HG03520 (cell line): Measurements from ENCODE around the gene LRP1B.
"Not testable (repeated sequence)": the region's sequence is repeated elsewhere in the genome, so short reads cannot be mapped to it uniquely, and the experiment has no call there.

ENCODE experiments used
- ATAC-seq: cut with Tn5 transposase; IDR thresholded peaks from one replicate; pipeline ENCODE4 v1.9.1; 2021; ENCODE audit warnings: mild to moderate bottlenecking, moderate library complexity; ENCODE audit not compliant: unreplicated experiment

The LRP1B gene

DNA sequence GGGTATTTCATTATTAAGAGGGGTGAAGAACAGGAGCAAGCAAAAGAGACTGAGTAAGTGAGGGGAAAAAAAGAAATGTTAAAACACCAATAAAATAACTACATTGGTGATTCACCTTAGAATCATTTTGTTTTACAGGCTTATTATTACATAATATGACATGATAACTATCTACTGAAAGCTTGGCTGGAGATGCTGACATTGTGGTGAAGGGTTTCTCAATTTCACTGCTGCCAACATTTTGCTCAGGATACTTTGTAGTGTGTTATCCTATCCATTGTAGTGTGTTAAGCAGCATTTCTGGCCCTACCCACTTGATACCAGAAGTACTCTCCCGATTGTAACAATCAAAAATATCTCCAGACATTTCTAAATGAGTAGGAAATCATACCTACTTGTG is 1786.0 kb downstream of the LRP1B start:
- no peak for ATAC-seq

DNA sequence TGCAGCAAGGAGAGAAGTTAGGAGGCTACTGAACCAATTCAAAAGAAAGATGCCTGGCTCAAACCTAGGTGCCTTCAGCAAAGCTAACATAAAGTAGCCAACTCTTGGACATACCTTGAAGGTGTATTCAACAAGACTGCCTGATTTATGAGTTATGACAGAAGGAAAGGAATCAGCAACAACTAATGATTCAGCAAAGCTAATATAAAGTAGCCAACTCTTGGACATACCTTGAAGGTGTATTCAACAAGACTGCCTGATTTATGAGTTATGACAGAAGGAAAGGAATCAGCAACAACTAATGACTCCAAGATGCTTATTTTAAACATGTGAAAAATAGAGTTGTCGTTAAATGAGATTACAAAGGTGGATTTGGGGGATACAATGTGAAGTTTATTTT is 1786.5 kb downstream of the LRP1B start:
- ATAC-seq, result not testable (repeated sequence)

DNA sequence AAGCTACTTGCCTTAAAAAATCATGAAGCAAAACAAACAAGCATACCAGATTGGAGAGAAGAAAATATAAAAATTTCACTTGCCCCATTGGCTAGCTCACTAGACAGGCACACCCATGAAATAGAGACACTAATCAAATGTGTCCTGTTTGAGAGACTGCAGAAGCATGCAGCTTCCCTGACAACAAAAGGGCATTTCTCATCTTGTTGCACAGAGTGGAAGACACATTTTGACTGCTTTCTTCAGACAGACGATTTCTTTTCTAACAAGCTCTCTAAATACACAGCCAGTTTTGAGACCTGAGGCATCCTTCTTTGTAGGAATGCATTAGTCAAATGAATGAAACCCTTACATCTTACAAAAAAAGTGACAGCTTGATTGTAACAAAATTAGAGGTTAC is 1792.0 kb downstream of the LRP1B start:
- no peak for ATAC-seq

DNA sequence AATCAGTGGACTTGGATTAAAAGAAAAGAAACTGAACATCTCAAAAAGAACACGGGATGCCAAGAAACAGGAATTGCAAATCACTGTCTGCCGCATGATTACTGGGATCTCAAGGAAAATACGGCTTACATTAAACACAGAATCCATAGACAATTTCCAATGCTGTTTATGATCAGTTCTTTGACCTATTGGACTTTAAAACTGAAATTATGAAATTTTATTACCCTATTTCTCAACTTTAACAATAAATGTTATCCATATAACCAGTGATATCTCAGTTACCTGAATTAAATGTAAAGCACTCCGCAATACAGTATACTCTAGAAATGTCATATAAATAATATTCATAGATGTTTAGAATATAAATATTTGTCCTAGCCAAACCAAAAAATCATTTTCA is 1793.8 kb downstream of the LRP1B start:
- ATAC-seq, result no peak

DNA sequence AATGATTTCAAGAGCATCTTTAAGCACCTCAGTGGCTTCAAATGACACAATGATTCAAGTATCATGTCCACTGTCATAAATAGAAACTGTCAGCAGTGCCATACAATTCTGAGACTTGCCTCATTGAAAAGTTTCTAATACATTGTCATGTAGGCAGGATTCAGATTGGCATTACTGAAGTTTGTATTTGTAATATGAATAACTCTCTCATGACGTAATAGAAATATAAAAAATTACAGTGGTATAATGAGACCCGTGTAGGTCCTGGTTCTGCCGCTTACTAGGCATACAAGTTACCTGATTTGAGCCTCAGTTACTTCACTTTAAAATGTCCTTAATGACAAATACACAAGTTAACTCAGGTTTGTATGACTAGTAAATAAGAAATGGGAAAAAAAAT is 1814.5 kb downstream of the LRP1B start:
- no peak for ATAC-seq

DNA sequence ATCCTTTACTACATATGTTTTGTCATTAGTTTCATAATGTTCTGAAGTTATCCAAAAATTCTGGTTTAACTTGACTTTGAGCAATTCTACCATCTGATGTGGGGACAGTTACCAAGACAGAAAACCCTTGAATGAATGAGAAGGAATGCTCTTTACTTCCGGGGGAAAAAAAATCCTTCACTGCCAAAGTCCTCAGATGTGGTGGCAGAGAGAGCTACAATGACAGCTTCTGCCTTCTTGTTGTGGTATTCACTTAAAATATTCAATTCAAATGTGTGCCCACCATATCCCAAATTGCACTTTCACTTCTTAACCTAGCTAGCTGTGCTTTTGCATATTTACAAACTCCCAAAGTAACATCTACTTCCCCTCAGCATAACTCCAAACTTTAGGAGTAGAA is 1818.9 kb downstream of the LRP1B start:
- no peak for ATAC-seq

DNA sequence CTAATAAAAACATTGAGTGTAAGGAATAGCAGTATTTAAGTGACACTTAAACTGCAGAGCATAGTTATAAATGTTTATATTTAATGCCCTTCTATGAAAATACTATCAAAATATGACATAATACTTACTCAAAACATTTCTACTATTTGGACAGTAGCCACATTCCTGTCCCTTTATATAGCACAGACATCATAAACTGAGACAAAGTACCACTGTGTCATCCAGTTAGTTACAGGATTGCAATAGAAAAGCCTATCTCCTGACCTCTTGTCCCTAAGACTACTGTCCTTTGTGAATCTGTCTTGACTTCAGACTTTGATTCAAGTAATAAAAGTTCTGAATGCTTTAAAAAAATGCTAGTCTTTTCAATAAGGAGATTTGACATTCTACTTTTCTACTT is 1822.1 kb downstream of the LRP1B start:
- no peak for ATAC-seq

DNA sequence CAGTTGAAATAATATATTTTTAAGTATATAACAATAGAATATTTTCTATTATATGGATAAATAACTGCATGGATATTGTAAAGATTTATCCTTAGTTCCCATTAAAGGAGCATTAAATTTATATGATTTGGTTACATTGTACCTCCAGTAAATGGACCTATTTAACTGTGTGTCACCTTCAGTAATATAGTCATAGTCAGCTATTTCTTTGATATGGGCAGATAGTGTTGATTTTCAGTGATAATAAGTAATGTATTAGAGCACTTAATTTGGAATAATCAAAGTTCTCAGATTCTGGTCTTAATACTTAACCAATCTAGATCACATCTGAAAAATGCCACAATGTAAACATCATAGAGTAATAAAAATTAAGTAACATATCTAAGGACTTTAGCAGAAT is 1823.3 kb downstream of the LRP1B start:
- no peak for ATAC-seq

DNA sequence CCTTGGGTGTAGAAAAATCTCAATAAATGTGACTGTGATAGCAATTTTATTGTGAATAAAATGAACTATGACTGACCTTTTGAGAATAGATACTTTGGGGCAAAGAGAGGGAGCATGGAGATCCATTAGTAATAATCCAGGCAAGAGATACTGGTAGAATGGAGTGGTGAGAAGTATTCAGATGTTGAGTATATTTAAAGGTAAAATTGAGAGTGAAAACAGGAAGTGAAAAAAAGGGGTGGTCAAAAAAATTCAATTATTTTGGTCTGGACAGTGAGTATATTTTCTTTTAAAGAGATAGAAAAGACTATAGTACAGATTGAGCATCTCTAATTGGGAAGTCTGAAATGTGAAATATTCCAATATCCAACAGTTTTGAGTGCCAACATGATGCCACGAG is 1835.0 kb downstream of the LRP1B start:
- peak; percentile 56 for ATAC-seq

DNA sequence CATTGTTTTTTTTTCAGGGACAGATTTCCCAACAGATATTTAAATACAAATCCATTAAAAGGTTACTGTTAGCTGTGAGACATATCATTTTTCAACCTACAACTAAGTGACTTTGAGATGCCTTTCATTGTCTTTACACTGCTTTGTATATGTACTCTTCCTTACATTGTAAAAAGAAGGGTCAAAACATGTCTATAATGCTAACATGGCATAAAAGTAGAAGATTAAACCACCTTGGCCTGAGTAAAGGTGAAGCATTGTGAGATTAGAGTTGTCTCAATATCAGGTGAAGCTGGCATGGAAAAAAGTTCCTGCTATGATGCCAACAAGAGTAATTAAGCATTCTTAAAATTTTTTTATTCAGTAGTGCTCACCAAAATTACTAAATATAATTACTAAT is 1842.1 kb downstream of the LRP1B start:
- no peak for ATAC-seq

DNA sequence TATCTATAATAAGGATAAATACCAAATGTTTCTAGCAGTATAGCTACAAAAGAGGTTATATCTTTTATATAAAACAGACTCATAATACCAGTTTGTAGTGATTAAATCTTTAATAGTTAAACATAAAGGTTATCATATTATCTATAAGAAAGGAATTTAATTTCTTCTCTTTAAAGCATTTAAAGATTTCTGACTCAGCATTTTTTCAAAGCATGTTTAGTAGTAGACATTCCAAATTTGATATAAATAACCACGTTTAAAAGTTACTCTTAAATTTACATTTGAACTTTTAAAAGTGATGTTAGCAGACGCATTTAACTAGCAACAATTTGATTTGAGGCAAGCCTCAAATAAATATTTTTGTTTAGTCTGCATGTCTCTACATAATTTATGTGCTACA is 1842.6 kb downstream of the LRP1B start:
- ATAC-seq, result no peak

DNA sequence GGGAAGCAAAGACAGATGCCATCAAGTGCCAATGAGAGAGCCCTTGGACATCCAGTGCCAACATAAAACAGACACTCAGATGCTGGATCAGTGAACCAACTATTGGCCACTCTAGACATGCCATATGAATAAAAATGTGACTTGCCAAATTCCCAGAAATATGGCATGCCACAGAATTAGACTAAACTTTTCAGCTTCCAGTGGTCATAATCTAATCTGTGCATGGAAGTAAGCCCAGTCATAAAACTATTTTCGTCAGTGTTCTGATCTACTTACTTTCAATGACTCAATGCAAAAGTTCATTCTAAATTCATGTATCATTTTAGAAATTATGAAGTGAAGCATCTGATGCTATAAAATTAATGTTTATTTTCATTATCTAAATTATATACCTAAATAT is 1844.4 kb downstream of the LRP1B start:
- ATAC-seq, result no peak

DNA sequence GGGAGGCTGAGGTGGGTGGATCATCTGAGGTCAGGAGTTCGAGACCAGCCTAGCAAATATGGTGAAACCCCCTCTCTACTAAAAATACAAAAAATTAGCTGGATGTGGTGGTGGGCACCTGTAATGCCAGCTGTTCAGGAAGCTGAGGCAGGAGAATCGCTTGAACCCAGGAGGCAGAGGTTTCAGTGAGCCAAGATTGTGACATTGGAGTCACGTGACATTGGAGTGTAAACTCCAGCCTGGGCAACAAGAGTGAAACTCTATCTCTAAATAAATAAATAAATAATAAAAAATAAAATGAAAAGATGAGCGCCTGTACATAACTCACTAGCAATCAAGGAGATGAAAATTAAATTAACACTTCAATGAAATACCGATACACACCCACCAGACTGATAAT is 1853.5 kb downstream of the LRP1B start:
- not testable (repeated sequence) for ATAC-seq

DNA sequence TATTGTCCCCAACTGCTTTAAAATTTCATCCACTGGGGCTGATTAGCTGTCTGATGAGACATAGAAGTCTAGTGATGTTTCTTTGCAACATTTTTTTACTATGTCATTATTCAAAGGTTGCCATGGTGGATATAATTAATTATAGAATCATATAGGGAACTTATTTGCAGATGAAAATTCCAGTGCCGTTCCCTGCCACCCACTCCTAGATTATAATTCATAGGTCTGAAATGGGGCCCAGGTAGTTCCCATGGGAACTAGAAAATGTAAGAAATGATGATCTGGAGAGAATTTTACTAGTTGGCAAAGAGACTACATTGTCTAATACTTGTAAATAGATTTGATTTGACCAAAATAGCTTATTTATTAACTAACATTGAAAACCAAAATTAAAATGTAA is 1854.2 kb downstream of the LRP1B start:
- ATAC-seq, result no peak

DNA sequence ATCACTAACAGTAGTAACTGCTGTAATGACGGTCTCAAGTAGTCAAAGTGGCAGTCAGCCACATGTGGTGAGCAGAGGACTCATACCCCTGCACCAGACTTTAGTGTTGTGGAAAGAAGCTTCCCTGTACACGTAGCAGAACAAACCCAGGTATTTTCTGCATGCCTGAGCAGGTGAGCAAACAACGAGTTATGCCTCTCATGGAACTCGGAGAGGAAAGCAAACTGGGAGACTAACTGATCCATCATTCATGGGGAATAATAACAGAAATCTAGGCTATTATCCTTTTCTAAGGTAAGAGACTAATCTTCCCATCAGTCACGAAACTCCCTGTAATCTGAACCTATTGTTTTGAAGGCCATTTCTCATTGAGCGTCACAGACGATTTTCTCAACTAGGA is 1855.4 kb downstream of the LRP1B start:
- no peak for ATAC-seq

DNA sequence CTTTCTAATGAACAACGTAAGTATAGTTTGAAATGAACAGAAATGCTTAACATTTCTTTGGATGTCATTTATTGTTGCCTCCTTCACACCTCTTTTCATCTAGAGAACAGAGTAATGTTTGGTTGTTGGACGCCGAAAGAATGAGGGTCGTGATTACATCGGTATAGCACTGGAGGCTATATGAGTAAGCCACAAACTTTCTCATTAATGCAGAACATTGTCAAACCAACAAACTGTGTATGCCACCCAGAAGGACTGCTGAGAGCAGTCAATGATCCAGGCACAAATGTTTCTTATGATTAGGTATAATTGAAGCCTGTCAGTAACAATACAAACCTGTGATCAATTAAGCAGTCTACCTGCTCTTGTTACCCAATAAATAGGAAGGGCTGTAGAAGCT is 1855.9 kb downstream of the LRP1B start:
- ATAC-seq, result no peak

DNA sequence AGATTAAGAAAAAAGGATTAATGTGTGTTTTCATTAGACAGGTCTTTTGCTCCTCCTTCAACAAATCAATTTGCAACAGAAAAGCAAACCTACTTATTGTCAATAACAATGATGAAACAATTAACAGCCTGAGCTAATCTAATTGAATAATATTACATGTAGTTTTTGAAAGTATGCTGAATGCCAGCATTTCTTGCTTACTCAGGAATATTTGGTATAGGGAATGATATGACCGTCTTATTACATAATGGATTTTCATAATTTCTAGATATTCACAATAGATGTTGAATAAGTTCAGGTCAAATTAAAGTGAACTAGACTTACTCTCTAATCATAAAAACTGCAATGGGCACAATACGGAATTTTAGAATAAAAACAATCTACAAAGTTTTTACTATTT is 1856.9 kb downstream of the LRP1B start:
- no peak for ATAC-seq

DNA sequence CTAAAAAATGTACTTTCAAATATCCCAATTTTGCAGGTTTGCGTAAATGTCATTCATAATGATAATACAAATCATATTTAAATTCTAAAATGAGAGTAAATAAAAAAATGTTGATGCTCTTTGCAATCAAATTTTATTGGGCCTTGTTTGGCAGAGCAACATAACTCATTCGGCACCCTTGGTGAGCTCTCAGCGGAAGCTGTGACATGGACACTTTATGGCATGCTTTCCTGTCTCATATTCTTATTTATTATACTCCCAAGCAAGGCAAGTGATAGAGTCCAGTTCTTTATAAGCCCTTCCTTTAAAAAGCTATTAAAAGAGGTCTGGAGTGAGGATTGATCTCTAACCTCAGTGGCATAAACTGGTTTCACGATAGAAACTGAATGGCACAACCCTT is 1857.4 kb downstream of the LRP1B start:
- ATAC-seq, result no peak

DNA sequence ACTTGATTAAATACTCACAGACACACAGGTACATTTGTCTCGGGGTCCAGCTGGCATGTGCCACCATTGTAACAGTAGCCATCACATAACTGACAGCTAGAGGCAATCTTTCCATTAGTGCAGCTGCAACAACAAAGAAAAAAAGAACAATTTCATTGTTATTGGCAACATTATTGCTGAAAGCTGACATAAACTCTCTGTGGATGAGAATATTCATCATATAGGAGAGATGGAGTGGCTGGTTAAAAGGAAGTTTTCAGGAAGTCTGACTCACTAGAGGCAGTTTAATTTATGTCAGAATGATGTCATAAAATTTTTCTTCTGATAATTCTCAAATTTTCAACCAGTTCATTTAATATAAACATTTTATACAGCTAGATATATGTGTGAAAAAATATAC is 1860.6 kb downstream of the LRP1B start:
- no peak for ATAC-seq

DNA sequence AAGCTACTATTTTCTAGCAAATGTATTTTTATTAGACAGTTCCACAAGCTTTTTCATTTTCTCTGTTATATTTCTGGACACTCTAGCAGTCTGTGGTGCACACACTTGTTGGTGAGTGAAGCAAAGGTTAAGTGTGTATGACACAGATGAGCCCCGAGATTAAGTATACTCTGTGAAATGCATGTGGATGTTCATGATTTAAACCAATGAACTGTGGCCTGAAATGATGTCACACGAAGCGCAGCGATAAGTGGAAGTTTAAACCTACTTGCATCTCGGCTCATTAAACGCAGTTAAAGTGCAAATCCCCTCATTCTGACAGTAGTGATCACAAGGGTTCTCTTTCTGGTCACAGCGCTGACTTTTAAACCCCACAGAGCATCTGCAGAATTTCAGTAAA is 1861.8 kb downstream of the LRP1B start:
- no peak for ATAC-seq

DNA sequence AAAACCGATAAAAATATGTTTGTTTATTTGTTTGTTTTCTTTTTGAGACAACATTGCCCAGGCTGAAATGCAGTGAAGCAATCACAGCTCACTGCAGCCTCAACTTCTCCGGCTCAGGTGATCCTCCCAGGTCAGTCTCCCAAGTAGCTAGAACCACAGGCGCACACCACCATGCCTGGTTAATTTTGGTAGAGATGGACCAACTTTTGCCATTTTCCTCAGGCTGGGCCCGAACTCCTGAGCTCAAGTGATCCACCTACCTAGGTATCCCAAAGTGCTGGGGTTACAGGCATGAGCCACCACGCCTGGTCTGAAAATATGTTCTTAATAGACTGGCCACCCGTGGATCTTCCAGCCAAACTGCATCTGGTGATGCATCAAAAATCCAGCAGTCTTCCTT is 1867.9 kb downstream of the LRP1B start:
- no peak for ATAC-seq

DNA sequence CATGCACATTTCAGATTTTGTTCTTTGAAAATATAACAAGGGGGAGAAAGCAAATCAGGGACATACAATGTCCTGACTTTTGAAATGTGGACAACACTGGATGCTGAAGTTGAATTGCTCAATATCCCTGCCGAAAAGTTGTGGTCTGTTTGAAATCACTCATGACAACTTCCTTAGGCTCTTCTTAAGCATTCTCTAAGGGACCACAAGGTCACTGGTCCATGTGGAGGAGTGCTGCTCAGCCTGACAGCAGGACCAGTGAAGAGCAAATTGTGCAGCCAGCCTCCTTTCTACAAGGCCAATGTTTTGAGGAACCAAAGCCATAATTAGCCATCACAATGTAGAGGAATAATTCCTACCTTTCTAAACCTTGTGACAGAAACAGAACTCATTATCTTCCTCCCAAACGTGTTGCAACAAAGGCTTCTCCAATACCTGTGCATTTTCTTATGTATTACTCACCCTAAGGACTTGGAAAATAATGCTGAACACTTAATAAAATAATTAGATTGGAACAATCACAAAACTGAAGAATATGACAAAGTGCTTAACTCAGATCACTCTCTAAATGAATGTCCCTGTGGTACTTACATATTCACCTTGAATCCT is 1873.0 kb downstream of the LRP1B start:
- ATAC-seq, result no peak

DNA sequence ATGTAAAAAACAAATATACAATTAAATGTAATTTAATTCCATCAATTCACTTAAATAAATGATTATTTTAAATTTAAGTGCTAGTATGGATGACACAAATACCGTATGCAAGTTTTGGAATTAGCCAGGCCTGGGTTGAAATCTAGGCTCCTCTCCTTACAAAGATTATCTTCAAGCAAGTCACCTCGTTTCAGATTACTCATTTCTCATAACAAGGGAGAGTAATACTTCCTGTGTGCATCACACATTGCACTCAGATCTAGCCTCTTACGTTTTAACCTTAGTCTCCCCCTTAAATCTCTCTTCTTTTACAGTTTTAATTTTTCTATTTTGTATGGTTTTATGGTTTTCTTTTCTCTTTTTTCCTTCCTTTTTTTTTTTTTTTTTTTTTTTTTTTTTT is 1874.7 kb downstream of the LRP1B start:
- ATAC-seq, result no peak

DNA sequence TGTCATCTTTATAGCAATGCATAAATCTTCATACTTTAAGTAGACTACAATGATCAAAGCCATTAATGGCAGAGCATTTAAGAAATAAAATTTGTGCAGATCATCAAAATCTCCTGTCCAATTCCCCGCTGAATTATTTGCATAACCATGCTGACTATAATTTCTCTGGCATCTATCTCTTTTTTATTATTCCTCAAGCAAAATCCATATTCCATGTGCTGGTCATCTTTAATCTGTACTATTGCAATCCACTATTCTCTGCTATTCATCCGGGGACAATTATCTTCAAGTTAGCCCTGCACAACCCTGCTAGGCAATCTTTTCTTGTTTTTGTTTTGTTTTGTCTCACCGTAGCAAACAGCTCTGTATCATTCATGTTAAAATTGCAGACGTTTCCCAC is 1881.0 kb downstream of the LRP1B start:
- ATAC-seq, result no peak
